Measurements from ENCODE around the gene SH2D3C.

DNA sequence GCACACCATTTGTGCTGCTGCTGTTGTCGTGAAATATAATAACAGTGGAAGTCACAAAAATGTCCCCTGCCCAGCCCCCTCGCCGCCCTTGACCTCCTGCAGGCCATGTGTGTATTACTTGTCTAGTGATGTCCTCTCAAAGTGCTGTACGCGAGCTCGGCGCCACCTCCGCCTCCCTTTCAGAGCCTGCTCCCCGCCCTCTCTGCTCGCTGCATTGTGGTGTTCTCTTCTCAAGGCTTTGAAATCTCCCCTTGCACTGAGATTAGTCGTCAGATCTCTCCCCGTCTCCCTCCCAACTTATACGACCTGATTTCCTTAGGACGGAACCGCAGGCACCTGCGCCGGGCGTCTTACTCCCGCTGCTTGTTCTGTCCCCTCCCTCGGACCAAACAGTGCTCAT is 86.4 kb downstream of the SH2D3C start:
- TF ChIP-seq, protein P1, sequence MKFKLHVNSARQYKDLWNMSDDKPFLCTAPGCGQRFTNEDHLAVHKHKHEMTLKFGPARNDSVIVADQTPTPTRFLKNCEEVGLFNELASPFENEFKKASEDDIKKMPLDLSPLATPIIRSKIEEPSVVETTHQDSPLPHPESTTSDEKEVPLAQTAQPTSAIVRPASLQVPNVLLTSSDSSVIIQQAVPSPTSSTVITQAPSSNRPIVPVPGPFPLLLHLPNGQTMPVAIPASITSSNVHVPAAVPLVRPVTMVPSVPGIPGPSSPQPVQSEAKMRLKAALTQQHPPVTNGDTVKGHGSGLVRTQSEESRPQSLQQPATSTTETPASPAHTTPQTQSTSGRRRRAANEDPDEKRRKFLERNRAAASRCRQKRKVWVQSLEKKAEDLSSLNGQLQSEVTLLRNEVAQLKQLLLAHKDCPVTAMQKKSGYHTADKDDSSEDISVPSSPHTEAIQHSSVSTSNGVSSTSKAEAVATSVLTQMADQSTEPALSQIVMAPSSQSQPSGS (tag by site-specific recombination; IDR thresholded peaks at IDR 0.05; ENCODE audit: low read depth), result no peak
- TF ChIP-seq ZNF843 (tag by site-specific recombination; IDR thresholded peaks at IDR 0.05), result no peak
- no peak for TF ChIP-seq ZBTB21 (tag by site-specific recombination; IDR thresholded peaks at IDR 0.05)
- TF ChIP-seq, protein P2, sequence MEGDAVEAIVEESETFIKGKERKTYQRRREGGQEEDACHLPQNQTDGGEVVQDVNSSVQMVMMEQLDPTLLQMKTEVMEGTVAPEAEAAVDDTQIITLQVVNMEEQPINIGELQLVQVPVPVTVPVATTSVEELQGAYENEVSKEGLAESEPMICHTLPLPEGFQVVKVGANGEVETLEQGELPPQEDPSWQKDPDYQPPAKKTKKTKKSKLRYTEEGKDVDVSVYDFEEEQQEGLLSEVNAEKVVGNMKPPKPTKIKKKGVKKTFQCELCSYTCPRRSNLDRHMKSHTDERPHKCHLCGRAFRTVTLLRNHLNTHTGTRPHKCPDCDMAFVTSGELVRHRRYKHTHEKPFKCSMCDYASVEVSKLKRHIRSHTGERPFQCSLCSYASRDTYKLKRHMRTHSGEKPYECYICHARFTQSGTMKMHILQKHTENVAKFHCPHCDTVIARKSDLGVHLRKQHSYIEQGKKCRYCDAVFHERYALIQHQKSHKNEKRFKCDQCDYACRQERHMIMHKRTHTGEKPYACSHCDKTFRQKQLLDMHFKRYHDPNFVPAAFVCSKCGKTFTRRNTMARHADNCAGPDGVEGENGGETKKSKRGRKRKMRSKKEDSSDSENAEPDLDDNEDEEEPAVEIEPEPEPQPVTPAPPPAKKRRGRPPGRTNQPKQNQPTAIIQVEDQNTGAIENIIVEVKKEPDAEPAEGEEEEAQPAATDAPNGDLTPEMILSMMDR (tag by site-specific recombination; IDR thresholded peaks at IDR 0.05), result no peak
- no peak for TF ChIP-seq ZBTB7A (tag by site-specific recombination; IDR thresholded peaks at IDR 0.05; ENCODE audit: low read depth)

All from HEK293 (cell line).